ENCODE results near the gene NLRP11. TPM values are rescaled to one million over a fixed set of nuclear protein-coding genes. Genes with fewer than 3 reads are reported as not detected.

NLRP11 gene
- total and polyA plus RNA-seq, 11 donors = not detected

DNA sequence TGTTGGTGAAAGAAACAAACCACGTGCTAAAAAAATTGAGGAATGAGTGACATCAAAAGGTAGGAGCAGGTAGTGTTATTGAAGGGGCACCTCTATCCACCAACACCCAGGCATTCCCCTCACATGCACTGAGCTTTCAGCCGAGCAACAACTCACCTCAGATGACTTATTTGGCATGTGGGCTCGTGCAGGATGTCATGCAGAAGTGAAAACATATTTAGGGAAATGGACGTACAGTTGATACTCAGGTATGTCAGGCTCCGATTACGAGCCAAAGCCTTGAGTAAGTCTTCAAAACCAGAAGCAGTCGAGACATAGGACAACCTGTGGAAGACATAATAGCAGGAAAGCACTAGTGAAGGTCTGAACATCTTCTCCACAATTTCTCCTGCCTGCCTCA, 30.4 kb downstream of the NLRP11 start:
- DNase-seq (no peak), ATAC-seq (no peak)
- Histone ChIP-seq H3K4me1 (no peaks in the 10 kb centered on the region), H3K36me3 (no peaks in the 10 kb centered on the region), H3K27me3 (peaks cover 0 to 7% (median 0%) of the 10 kb centered on the region in 9 donors), H3K27ac (no peak overlapping the region), H3K9me3 (peaks cover 0 to 10% (median 0%) of the 10 kb centered on the region in 12 donors), H3K4me3 (no peak overlapping the region)
- no peak for TF ChIP-seq POLR2A (IDR thresholded peaks at IDR 0.05)
- TF ChIP-seq, protein P1, sequence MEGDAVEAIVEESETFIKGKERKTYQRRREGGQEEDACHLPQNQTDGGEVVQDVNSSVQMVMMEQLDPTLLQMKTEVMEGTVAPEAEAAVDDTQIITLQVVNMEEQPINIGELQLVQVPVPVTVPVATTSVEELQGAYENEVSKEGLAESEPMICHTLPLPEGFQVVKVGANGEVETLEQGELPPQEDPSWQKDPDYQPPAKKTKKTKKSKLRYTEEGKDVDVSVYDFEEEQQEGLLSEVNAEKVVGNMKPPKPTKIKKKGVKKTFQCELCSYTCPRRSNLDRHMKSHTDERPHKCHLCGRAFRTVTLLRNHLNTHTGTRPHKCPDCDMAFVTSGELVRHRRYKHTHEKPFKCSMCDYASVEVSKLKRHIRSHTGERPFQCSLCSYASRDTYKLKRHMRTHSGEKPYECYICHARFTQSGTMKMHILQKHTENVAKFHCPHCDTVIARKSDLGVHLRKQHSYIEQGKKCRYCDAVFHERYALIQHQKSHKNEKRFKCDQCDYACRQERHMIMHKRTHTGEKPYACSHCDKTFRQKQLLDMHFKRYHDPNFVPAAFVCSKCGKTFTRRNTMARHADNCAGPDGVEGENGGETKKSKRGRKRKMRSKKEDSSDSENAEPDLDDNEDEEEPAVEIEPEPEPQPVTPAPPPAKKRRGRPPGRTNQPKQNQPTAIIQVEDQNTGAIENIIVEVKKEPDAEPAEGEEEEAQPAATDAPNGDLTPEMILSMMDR (IDR thresholded peaks at IDR 0.05) = no peak
- intact Hi-C loops (cut with DNase I) = no loop called here
- 63 to 69% (median 66%) methylated on average over 7 of the region's 7 CpGs for WGBS, 4 donors

DNA sequence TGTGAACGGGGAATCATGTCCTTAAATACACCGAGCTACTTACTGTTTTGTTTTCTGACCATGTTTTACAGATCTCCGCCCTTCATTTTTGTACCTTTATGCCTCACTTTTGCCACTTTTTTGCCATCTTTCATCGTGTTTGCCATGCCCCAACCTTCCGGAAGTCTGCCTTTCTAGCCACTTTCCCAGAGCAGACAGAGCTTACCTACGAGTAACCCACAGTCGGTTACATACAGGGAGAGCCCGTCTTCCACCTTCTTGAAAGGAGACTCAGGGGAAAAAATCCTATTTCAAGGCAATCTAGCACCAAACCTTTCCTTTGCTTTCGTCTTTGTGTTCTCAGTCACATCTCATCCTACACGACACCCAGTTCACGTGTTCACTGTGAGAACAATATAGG, 36.8 kb downstream of the NLRP11 start:
- 87 to 90% (median 88%) methylated on average over 11 of the region's 11 CpGs for WGBS, 4 donors

DNA sequence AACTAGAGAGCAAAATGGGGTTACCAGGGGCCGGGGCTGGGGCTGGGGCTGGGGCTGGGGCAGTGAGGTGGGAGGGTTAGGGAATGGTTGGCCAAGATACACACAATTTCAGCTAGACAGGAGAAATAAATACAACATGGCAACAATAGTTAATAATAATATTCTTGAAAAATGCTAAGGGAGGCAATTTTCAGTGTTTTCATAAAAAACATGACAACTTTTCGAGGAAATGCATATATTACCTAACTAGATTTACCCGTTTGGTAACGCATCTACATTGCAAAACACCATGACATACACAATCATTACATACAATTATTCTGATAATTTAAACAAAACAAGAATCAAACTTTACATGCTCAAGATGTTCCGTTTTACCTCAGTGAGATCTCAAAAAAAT, 50.7 kb downstream of the NLRP11 start:
- DNase-seq = no peak
- WGBS, 4 donors = 70 to 85% (median 82%) methylated on average over 5 of the region's 5 CpGs
- TF ChIP-seq, protein P1 (IDR thresholded peaks at IDR 0.05) = no peak
- no peak for TF ChIP-seq POLR2A (IDR thresholded peaks at IDR 0.05)
- Histone ChIP-seq H3K4me1 (no peaks in the 10 kb centered on the region), H3K9me3 (no peaks in the 10 kb centered on the region), H3K27me3 (peaks cover 0 to 24% (median 6%) of the 10 kb centered on the region in 9 donors), H3K36me3 (no peaks in the 10 kb centered on the region), H3K4me3 (no peak overlapping the region), H3K27ac (no peak overlapping the region)
- no peak for ATAC-seq
- intact Hi-C loops (cut with DNase I) = no loop called here

More for the DNA sequence above, 36.8 kb downstream of the NLRP11 start:
- no peak for DNase-seq
- H3K27me3 ChIP-seq = peaks cover 0 to 20% (median 0%) of the 10 kb centered on the region in 9 donors
- ATAC-seq = no peak
- no peaks in the 10 kb centered on the region for H3K36me3 ChIP-seq
- H3K4me3 ChIP-seq = no peak overlapping the region
- no peak overlapping the region for H3K27ac ChIP-seq
- H3K4me1 ChIP-seq = no peaks in the 10 kb centered on the region
- TF ChIP-seq POLR2A (IDR thresholded peaks at IDR 0.05) = no peak
- TF ChIP-seq, protein P1 (IDR thresholded peaks at IDR 0.05) = no peak
- H3K9me3 ChIP-seq = no peaks in the 10 kb centered on the region
- intact Hi-C loops (cut with DNase I) = no loop called here

DNA sequence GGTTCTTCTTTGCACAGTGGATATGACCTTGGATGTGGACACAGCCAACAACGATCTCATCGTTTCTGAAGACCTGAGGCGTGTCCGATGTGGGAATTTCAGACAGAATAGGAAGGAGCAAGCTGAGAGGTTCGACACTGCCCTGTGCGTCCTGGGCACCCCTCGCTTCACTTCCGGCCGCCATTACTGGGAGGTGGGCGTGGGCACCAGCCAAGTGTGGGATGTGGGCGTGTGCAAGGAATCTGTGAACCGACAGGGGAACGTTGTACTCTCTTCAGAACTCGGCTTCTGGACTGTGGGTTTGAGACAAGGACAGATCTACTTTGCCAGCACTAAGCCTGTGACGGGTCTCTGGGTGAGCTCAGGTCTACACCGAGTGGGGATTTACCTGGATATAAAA, 53.5 kb downstream of the NLRP11 start:
- TF ChIP-seq, protein P1 (IDR thresholded peaks at IDR 0.05) = no peak
- Histone ChIP-seq H3K9me3 (no peaks in the 10 kb centered on the region), H3K27ac (no peak overlapping the region), H3K36me3 (no peaks in the 10 kb centered on the region), H3K4me1 (no peaks in the 10 kb centered on the region), H3K27me3 (peaks cover 0 to 26% (median 5%) of the 10 kb centered on the region in 9 donors), H3K4me3 (no peak overlapping the region)
- ATAC-seq (no peak), DNase-seq (no peak)
- WGBS, 4 donors = 78 to 86% (median 81%) methylated on average over 10 to 16 of the region's 16 CpGs
- intact Hi-C loops (cut with DNase I) = no loop called here
